ENCODE data around the gene KIF26B. TPM values are rescaled to one million over a fixed set of nuclear protein-coding genes. Genes with fewer than 3 reads are reported as not detected.

KIF26B gene
- total RNA-seq, 4 donors from 2014 or later: 0.90 to 2.0 (median 1.5) TPM

GRCh38 chr1:245433561-245433960, 278.8 kb downstream of the KIF26B start:
- no peak for DNase-seq (ENCODE audit: low spot score in 2 of 2)
- H3K9me3 ChIP-seq: peaks cover 0 to 5% (median 0%) of the 10 kb centered on the region in 4 donors
- H3K4me1 ChIP-seq: no peaks in the 10 kb centered on the region
- no peak overlapping the region for H3K27ac ChIP-seq
- 18 to 23% methylated on average over 2 of the region's 2 CpGs for WGBS, 2 donors
- TF ChIP-seq POLR2A (IDR thresholded peaks at IDR 0.05) (no peak), CTCF (IDR thresholded peaks at IDR 0.05) (no peak), EP300 (IDR thresholded peaks at IDR 0.05) (no peak)
- H3K27me3 ChIP-seq: no peaks in the 10 kb centered on the region
- no peak overlapping the region for H3K4me3 ChIP-seq
- H3K36me3 ChIP-seq: no peaks in the 10 kb centered on the region

- DNase-seq (ENCODE audit: low spot score in 2 of 2): no peak
- Histone ChIP-seq H3K9me3 (peaks cover 0 to 5% (median 0%) of the 10 kb centered on the region in 4 donors), H3K27ac (no peak overlapping the region), H3K4me3 (no peak overlapping the region), H3K27me3 (no peaks in the 10 kb centered on the region), H3K36me3 (no peaks in the 10 kb centered on the region), H3K4me1 (no peaks in the 10 kb centered on the region)
- no peak for TF ChIP-seq EP300 (IDR thresholded peaks at IDR 0.05)
- no peak for TF ChIP-seq POLR2A (IDR thresholded peaks at IDR 0.05)
- TF ChIP-seq CTCF (IDR thresholded peaks at IDR 0.05): no peak
- 89 to 92% methylated on average over 1 of the region's 1 CpG for WGBS, 2 donors
These were observed 279.5 kb downstream of the KIF26B start for GRCh38 chr1:245434280-245434679.

- 88 to 90% methylated on average over 4 of the region's 4 CpGs for WGBS, 2 donors
- no peak for DNase-seq (ENCODE audit: low spot score in 2 of 2)
These were observed 281.6 kb downstream of the KIF26B start for GRCh38 chr1:245436407-245436806.

GRCh38 chr1:245437369-245438062, 282.7 kb downstream of the KIF26B start:
- Histone ChIP-seq H3K27ac (no peak overlapping the region), H3K4me1 (peaks cover 0 to 4% (median 0%) of the 10 kb centered on the region in 4 donors), H3K4me3 (no peak overlapping the region), H3K27me3 (no peaks in the 10 kb centered on the region), H3K36me3 (no peaks in the 10 kb centered on the region), H3K9me3 (peaks cover 0 to 5% (median 0%) of the 10 kb centered on the region in 4 donors)
- TF ChIP-seq POLR2A (IDR thresholded peaks at IDR 0.05) (no peak), EP300 (IDR thresholded peaks at IDR 0.05) (no peak), CTCF (IDR thresholded peaks at IDR 0.05) (no peak)
- DNase-seq (ENCODE audit: low spot score in 2 of 2): no peak
- 31 to 41% methylated on average over 6 of the region's 6 CpGs for WGBS, 2 donors

More at GRCh38 chr1:245436407-245436806, 281.6 kb downstream of the KIF26B start:
- Histone ChIP-seq H3K4me3 (no peak overlapping the region), H3K9me3 (peaks cover 0 to 5% (median 0%) of the 10 kb centered on the region in 4 donors), H3K4me1 (peaks cover 0 to under 1% (median 0%) of the 10 kb centered on the region in 4 donors), H3K27me3 (no peaks in the 10 kb centered on the region), H3K27ac (no peak overlapping the region), H3K36me3 (no peaks in the 10 kb centered on the region)
- TF ChIP-seq EP300 (IDR thresholded peaks at IDR 0.05): no peak
- no peak for TF ChIP-seq POLR2A (IDR thresholded peaks at IDR 0.05)
- TF ChIP-seq CTCF (IDR thresholded peaks at IDR 0.05): no peak

- no peaks in the 10 kb centered on the region for H3K27me3 ChIP-seq
- H3K9me3 ChIP-seq: peaks cover 0 to 5% (median 0%) of the 10 kb centered on the region in 4 donors
- no peak overlapping the region for H3K27ac ChIP-seq
- H3K36me3 ChIP-seq: no peaks in the 10 kb centered on the region
- H3K4me1 ChIP-seq: peaks cover 0 to 4% (median 0%) of the 10 kb centered on the region in 4 donors
- 38 to 44% methylated on average over 7 of the region's 7 CpGs for WGBS, 2 donors
- TF ChIP-seq CTCF (IDR thresholded peaks at IDR 0.05) (no peak), POLR2A (IDR thresholded peaks at IDR 0.05) (no peak), EP300 (IDR thresholded peaks at IDR 0.05) (no peak)
- no peak for DNase-seq (ENCODE audit: low spot score in 2 of 2)
- H3K4me3 ChIP-seq: no peak overlapping the region
These were observed 286.1 kb downstream of the KIF26B start for GRCh38 chr1:245440922-245441321.

Data from tibial nerve (tissue), 4 donors.